Spleen (tissue), 11 donors: ENCODE results near the gene DAPK2. TPM values are rescaled to one million over a fixed set of nuclear protein-coding genes. Genes with fewer than 3 reads are reported as not detected.

Experiments
- DNase-seq: peaks from one replicate; pipeline ENCODE4 v3.0.0-alpha.2; 2020
- H3K27ac ChIP-seq, 8 donors: fragments of 200-600 bp; sonication (generic) in 7 of 8; 1 replicate in 4 of 8; 2 replicates in 4 of 8; pipeline versions ENCODE4 v1.5.0 to v1.8.0; 2016 to 2021; ENCODE audit warnings: inconsistent platforms in 4 of 8, mild to moderate bottlenecking in 4 of 8, moderate library complexity in 1 of 8
- H3K27me3 ChIP-seq, 7 donors: fragments of 200-600 bp; sonication (generic) in 6 of 7; replicated peaks in 1 of 7; 1 replicate in 4 of 7; 2 replicates in 3 of 7; pipeline versions ENCODE4 v1.5.0 to v1.8.0; 2016 to 2021; ENCODE audit warnings: inconsistent platforms in 3 of 7, mild to moderate bottlenecking in 1 of 7
- H3K36me3 ChIP-seq, 6 donors: fragments of 200-600 bp; sonication (generic) in 5 of 6; 1 replicate in 4 of 6; 2 replicates in 2 of 6; pipeline versions ENCODE4 v1.5.0 to v1.8.0; 2016 to 2021; ENCODE audit warnings: inconsistent platforms in 2 of 6
- H3K4me1 ChIP-seq, 6 donors: fragments of 200-600 bp; sonication (generic) in 5 of 6; 1 replicate in 3 of 6; 2 replicates in 3 of 6; pipeline versions ENCODE4 v1.5.0 to v1.8.0; 2016 to 2021; ENCODE audit warnings: inconsistent platforms in 3 of 6
- H3K4me3 ChIP-seq, 8 donors: fragments of 200-600 bp; sonication (generic) in 7 of 8; 1 replicate in 4 of 8; 2 replicates in 4 of 8; pipeline versions ENCODE4 v1.5.0 to v1.8.0; 2016 to 2021; ENCODE audit warnings: inconsistent platforms in 4 of 8, mild to moderate bottlenecking in 4 of 8, moderate library complexity in 2 of 8
- H3K9me3 ChIP-seq, 8 donors: fragments of 200-600 bp; sonication (generic) in 7 of 8; 1 replicate in 4 of 8; 2 replicates in 4 of 8; pipeline versions ENCODE4 v1.5.0 to v1.8.0; 2016 to 2021; ENCODE audit warnings: inconsistent platforms in 4 of 8
- CTCF ChIP-seq, 11 experiments: fragments of 200-600 bp in 7 of 11; fragments of 450-650 bp in 4 of 11; sonication (generic) in 4 of 11; IDR thresholded peaks in 8 of 11; conservative IDR thresholded peaks in 3 of 11; 1 replicate in 7 of 11; 2 replicates in 4 of 11; pipeline versions ENCODE4 v1.4.0 to v1.8.0; 2016 to 2021; ENCODE audit warnings: antibody characterized with exemption in 11 of 11, inconsistent platforms in 4 of 11, mild to moderate bottlenecking in 1 of 11
- POLR2A ChIP-seq, 3 donors: fragments of 450-650 bp; IDR thresholded peaks; one replicate each; pipeline ENCODE4 v1.5.1; 2017; ENCODE audit warnings: antibody characterized with exemption in 3 of 3, mild to moderate bottlenecking in 1 of 3
- POLR2AphosphoS5 ChIP-seq, 3 donors: sonication (generic); formaldehyde crosslinking; IDR thresholded peaks; one replicate each; pipeline ENCODE4 v1.5.1; 2017; ENCODE audit warnings: antibody characterized with exemption in 3 of 3
- WGBS, 5 donors: extraction: QIAGEN DNeasy Blood & Tissue Kit in 3 of 5; methylation state at CpG; one replicate each; pipeline versions ENCODE4 v1.1.5 to v1.1.7; 2013 to 2018; 5-methylcytosine and 5-hydroxymethylcytosine counted together
- intact Hi-C: fragments of 100-400 bp; cut with DNase I; formaldehyde crosslinking; loops from one replicate; pipeline ENCODE4 v1.15.0; 2023; ENCODE audit warnings: low total_unique reads
- polyA plus RNA-seq, 3 donors: library from polyadenylated mRNA; stranded (reverse); fragments of 200-250 nt; gene quantifications; one replicate each; pipeline ENCODE4 v1.2.1, GENCODE V29; 2013
- total RNA-seq, 7 donors: library from RNA; depleted of rRNA in 3 of 7; stranded (reverse); fragments of >200 nt in 3 of 7; fragmentation: NEBNext Ultra II Directional in 4 of 7; extraction: Animal tissue kit (Norgen Biotek cat#: 25700) in 4 of 7; gene quantifications; one replicate each; pipeline versions ENCODE4 v1.1.0 to v1.2.1, GENCODE V29; 2016 to 2021
- donor health status: healthy with polysubstance abuse.
- donor health status: DM: no; HTN: no; CAD: no; lungs with moderate emphysema.
- donor health status: DM: no; HTN: no; CAD: no.
- donor health status: Bipolar disorder and iron deficiency.
- donor health status: healthy.
- donor health status: DM: no; HTN: no; CAD: no.
- donor health status: DM: yes; HTN: yes; CAD: no.

The DAPK2 gene
- total and polyA plus RNA-seq, 10 donors: 4.9 to 38.3 (median 15.5) TPM

- H3K4me3 ChIP-seq: no peak overlapping the region
- peak overlapping the region in 7 of 8 donors; percentile 1 to 81 (median 59) for H3K27ac ChIP-seq
- H3K27me3 ChIP-seq: no peaks in the 10 kb centered on the region
- no peaks in the 10 kb centered on the region for H3K9me3 ChIP-seq
- 36 to 51% (median 42%) methylated on average over 4 to 8 of the region's 8 CpGs for WGBS, 5 donors
- DNase-seq: peak; percentile 93
- intact Hi-C loops: loop anchor here (10.0 kb wide), 2 partner anchors 56 to 136 kb away; partner anchors contain the start of gene HERC1
- no peaks in the 10 kb centered on the region for H3K36me3 ChIP-seq
- TF ChIP-seq POLR2A (IDR thresholded peaks at IDR 0.05) (no peak), POLR2AphosphoS5 (IDR thresholded peaks at IDR 0.05) (peak in 2 of 3 donors; percentile 32 to 70), CTCF (IDR thresholded peaks at IDR 0.05 in 8 of 11, conservative IDR thresholded peaks at IDR 0.05 in 3 of 11) (peak; percentile 70 to 94 (median 87))
- peaks cover 31 to 75% (median 60%) of the 10 kb centered on the region in 6 donors for H3K4me1 ChIP-seq
These were observed 155.1 kb downstream of the DAPK2 start for GRCh38 chr15:63891079-63891767.

GRCh38 chr15:63890617-63891016 is 155.7 kb downstream of the DAPK2 start:
- DNase-seq: no peak
- Histone ChIP-seq H3K27me3 (no peaks in the 10 kb centered on the region), H3K9me3 (no peaks in the 10 kb centered on the region), H3K4me3 (no peak overlapping the region), H3K36me3 (no peaks in the 10 kb centered on the region), H3K27ac (peak overlapping the region in 3 of 8 donors; percentile 57 to 66 (median 59)), H3K4me1 (peaks cover 28 to 69% (median 54%) of the 10 kb centered on the region in 6 donors)
- intact Hi-C loops: loop anchor here (10.0 kb wide), 2 partner anchors 56 to 136 kb away; partner anchors contain the start of gene HERC1
- WGBS, 5 donors: 83 to 92% (median 88%) methylated on average over 6 of the region's 6 CpGs
- TF ChIP-seq POLR2A (IDR thresholded peaks at IDR 0.05) (no peak), POLR2AphosphoS5 (IDR thresholded peaks at IDR 0.05) (no peak), CTCF (IDR thresholded peaks at IDR 0.05 in 8 of 11, conservative IDR thresholded peaks at IDR 0.05 in 3 of 11) (no peak)

GRCh38 chr15:63889831-63890230 is 156.5 kb downstream of the DAPK2 start:
- Histone ChIP-seq H3K4me1 (peaks cover 28 to 61% (median 48%) of the 10 kb centered on the region in 6 donors), H3K27me3 (no peaks in the 10 kb centered on the region), H3K36me3 (no peaks in the 10 kb centered on the region), H3K4me3 (no peak overlapping the region), H3K9me3 (no peaks in the 10 kb centered on the region), H3K27ac (no peak overlapping the region)
- intact Hi-C loops: loop anchor here (10.0 kb wide), 2 partner anchors 55 to 135 kb away; partner anchors contain the start of gene HERC1
- no peak for DNase-seq
- TF ChIP-seq POLR2A (IDR thresholded peaks at IDR 0.05): no peak
- no peak for TF ChIP-seq POLR2AphosphoS5 (IDR thresholded peaks at IDR 0.05)
- no peak for TF ChIP-seq CTCF (IDR thresholded peaks at IDR 0.05 in 8 of 11, conservative IDR thresholded peaks at IDR 0.05 in 3 of 11)
- 78 to 92% (median 91%) methylated on average over 5 of the region's 5 CpGs for WGBS, 5 donors

GRCh38 chr15:63888823-63889222 is 157.5 kb downstream of the DAPK2 start:
- Histone ChIP-seq H3K27me3 (no peaks in the 10 kb centered on the region), H3K27ac (no peak overlapping the region), H3K9me3 (no peaks in the 10 kb centered on the region), H3K4me1 (peaks cover 28 to 51% (median 39%) of the 10 kb centered on the region in 6 donors), H3K36me3 (no peaks in the 10 kb centered on the region), H3K4me3 (no peak overlapping the region)
- intact Hi-C loops: no loop called here
- 70 to 92% (median 87%) methylated on average over 3 of the region's 3 CpGs for WGBS, 5 donors
- TF ChIP-seq POLR2AphosphoS5 (IDR thresholded peaks at IDR 0.05): no peak
- TF ChIP-seq POLR2A (IDR thresholded peaks at IDR 0.05): no peak
- no peak for TF ChIP-seq CTCF (IDR thresholded peaks at IDR 0.05 in 8 of 11, conservative IDR thresholded peaks at IDR 0.05 in 3 of 11)
- DNase-seq: no peak
